HG03108 (cell line): ENCODE data around the gene ARHGAP10.

Experiments
- ATAC-seq: cut with Tn5 transposase; IDR thresholded peaks from one replicate; pipeline ENCODE4 v1.9.1; 2021; ENCODE audit warnings: moderate library complexity; ENCODE audit not compliant: unreplicated experiment

Gene ARHGAP10

GRCh38 chr4:147731580-147732517 is at the start of gene ARHGAP10:
ARHGAP10 (plus strand) TSS chr4:147732088; CDS start chr4:147732302, 214 bp downstream.
- peak; percentile 56 for ATAC-seq

GRCh38 chr4:147682755-147683154 is 49.1 kb upstream of the ARHGAP10 start:
- no peak for ATAC-seq

GRCh38 chr4:147683188-147683591 is 48.7 kb upstream of the ARHGAP10 start:
- no peak for ATAC-seq

GRCh38 chr4:147683717-147684700 is 47.9 kb upstream of the ARHGAP10 start, which contains the start of gene PRMT9:
PRMT9 (minus strand) TSS chr4:147684163; CDS start chr4:147683987, 176 bp downstream.
- ATAC-seq: peak; percentile 100

GRCh38 chr4:147689067-147689466 is 42.8 kb upstream of the ARHGAP10 start:
- no peak for ATAC-seq

GRCh38 chr4:147691820-147692219 is 40.1 kb upstream of the ARHGAP10 start:
- ATAC-seq: no peak

- no peak for ATAC-seq
Observed at GRCh38 chr4:147693218-147693617, 38.7 kb upstream of the ARHGAP10 start.

GRCh38 chr4:147696866-147697265 is 35.0 kb upstream of the ARHGAP10 start:
- ATAC-seq: no peak

GRCh38 chr4:147704846-147705245 is 27.0 kb upstream of the ARHGAP10 start:
- no peak for ATAC-seq

- peak; percentile 56 for ATAC-seq
Observed at GRCh38 chr4:147707892-147708672, 23.8 kb upstream of the ARHGAP10 start.

GRCh38 chr4:147709999-147710398 is 21.9 kb upstream of the ARHGAP10 start:
- no peak for ATAC-seq

GRCh38 chr4:147714575-147715401 is 17.1 kb upstream of the ARHGAP10 start:
- no peak for ATAC-seq

GRCh38 chr4:147717878-147718277 is 14.0 kb upstream of the ARHGAP10 start:
- peak; percentile 90 for ATAC-seq

GRCh38 chr4:147723326-147723725 is 8.6 kb upstream of the ARHGAP10 start:
- ATAC-seq: no peak

- ATAC-seq: no peak
Observed at GRCh38 chr4:147724468-147725201, 7.3 kb upstream of the ARHGAP10 start.

- ATAC-seq: no peak
Observed at GRCh38 chr4:147725673-147726072, 6.2 kb upstream of the ARHGAP10 start.

GRCh38 chr4:147727476-147728028 is 4.3 kb upstream of the ARHGAP10 start:
- ATAC-seq: no peak

- no peak for ATAC-seq
Observed at GRCh38 chr4:147730333-147730732, 1.6 kb upstream of the ARHGAP10 start.
